Stimulated activated CD8-positive, alpha-beta memory T cell treated with anti-CD3 and anti-CD28 coated beads, Interleukin-15, amount 100 ng/mL, for 48 hours (primary cell): ENCODE data around the gene LEKR1.
"Not testable (repeated sequence)": the region's sequence is repeated elsewhere in the genome, so short reads cannot be mapped to it uniquely, and the experiment has no call there.

Experiments used
- DNase-seq, 2 donors: peaks; one replicate each; pipeline ENCODE4 v3.0.0-alpha.2; 2020; ENCODE audit warnings: low read depth in 2 of 2

LEKR1 gene

GRCh38 chr3:156826144-156826895 is at the start of gene LEKR1:
TSS of gene LEKR1 (plus strand) at chr3:156826353. CDS start at chr3:156829330, 2,977 bp downstream.
- peak; percentile 64 to 66 for DNase-seq

DNA sequence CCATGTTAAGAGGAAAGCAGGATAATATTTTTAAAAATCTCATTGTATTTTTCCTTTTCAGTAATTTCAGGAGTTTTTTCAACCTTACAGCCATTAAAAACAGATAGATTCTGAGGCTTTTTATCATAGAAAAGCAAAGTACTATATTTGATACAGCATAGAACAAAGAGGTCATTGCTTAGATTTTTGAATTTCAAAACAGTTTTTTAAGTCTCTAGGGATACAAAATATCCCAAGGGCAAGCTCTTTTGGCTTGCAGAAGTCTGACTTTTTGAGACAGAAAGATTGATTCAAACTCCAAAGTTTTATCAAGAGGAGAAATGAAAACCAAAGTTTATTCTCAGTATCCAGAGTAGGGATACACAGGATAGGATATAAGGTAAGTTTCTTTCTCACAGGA is 49.3 kb upstream of the LEKR1 start:
- no peak for DNase-seq

DNA sequence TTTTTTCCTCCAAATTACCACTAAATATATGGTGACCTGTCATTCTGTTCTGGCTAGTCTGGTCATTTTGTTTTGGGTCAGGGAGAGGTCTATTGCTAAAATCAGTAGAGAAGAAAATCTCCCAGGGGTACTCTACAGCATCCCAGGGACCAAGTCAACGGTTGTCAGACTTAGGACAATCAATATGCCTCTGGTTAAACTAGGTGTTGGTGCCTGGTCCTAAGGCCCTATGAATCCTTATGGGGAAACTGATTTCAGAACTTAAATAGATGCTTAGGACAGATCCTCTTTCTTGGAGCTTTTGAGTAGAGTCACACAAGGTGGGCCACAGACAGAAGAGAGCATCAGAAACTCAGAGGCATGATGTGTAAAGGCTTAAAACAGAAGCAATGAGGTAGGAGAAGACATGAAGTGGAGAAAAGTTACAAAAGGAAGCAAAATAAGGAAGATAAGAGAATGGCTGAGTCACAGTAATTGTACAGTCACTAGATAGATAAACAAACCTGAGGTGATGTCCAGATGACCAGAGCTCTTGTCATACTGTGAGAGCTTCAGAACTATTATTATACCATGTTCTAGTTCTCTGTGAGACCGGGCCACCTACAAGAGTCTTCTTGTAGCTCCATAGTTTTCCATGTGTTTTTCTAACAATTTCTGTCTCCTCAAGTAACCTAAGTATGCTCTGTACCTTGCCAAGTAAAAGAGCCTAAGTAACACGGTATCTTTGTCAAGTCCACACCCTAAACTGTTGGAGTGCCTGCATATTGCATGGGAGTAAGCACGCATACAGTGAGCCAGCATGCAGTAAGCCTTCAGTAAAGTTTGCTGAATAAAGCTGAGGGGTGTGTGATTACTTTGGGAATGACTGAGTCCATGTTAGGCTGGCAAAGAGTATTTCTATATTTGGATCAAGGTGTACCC is 44.6 kb upstream of the LEKR1 start:
- DNase-seq = no peak

DNA sequence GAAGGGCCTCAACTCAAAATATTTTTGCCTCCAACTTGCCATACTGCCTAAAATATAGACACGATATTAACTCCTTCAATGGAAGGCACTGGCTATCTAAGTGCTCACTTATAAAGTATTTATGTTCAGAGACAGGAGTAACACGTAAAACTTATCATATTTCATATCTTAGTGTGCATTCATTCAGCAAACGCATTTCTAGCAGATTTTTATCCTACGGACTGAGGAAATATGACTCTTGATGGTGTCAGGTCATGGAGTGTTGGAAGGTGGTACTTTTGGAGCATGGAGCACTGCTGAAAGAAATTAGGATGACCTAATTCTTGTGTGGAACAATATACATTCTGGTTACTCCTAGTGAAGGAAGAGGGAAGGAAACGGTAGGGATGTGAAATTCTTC is 43.8 kb upstream of the LEKR1 start:
- DNase-seq = no peak

GRCh38 chr3:156782921-156783320 is 43.2 kb upstream of the LEKR1 start:
- DNase-seq = no peak

DNA sequence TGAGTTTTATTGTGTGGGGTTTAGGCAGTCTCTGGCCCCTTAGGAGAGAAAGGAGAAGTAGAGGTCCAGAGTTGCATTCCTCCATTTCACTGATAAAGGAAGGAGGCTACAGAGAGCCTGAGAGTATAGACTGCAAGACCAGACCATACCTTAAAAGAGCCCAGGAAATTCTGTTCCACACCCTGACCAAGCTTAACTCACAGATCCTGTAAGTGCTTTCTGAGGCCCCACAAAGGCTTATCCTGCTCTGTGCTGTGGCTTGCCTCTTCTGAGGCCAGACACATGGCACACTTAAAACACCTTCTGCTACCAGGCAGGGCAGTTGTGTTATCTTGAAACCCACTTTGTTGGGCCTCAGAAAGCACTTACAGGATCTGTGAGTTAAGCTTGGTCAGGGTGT is 39.2 kb upstream of the LEKR1 start:
- no peak for DNase-seq

DNA sequence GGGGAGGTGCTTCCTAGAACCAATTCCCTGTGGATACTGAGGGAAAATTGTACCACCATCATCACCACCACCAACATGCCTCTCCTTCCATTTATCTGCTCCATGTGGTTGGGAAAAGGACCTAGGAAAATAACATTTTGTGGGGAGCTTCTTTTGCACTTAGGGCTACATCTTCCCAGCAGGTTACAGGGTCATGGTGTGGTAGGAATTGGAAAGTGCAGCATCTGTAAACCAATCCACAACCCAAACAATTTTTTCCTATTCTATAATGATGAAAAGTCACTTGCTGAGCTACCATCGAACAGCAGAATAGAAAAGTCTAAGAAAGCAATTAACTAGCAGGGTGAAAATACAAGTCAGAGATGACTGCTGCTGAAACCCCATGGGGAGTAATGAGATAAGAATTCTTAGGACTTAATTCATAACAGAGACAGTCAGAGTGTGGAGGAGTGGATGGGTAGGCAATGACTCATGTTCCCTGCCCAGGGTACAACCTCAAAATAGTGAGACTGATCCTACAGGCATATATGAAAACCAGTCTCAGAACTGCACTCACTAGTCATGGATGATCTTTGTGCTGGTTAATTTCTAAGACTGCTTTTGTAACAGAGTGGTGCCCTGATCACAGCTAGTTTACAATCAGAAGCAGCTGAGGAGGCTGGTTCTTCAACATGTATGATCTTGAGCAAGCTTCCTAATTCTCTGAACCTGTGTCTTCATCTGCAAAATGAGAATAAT is 38.1 kb upstream of the LEKR1 start:
- DNase-seq = peak; percentile 19 to 41

- DNase-seq = no peak
Measured at GRCh38 chr3:156788846-156789245, 37.3 kb upstream of the LEKR1 start.

DNA sequence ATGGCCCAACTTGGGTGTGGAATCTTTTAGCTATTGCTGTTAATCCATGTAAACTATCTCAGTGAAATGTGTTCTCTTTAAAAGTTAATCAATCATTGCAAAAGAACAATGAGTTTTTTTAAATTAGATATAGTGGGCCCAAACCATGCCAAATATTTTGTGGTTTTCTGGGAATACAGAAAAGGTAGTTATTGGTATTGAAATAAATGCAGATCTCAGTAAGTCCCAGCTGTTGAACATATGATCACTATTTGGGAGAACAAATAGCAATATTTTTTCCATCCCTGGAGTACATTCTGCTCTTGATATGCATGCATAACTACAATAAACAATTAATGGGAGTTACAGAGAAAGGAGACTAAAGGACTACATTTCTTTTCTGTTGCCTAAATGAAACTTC is 36.0 kb upstream of the LEKR1 start:
- DNase-seq = no peak

GRCh38 chr3:156792114-156792513 is 34.0 kb upstream of the LEKR1 start:
- DNase-seq = no peak

DNA sequence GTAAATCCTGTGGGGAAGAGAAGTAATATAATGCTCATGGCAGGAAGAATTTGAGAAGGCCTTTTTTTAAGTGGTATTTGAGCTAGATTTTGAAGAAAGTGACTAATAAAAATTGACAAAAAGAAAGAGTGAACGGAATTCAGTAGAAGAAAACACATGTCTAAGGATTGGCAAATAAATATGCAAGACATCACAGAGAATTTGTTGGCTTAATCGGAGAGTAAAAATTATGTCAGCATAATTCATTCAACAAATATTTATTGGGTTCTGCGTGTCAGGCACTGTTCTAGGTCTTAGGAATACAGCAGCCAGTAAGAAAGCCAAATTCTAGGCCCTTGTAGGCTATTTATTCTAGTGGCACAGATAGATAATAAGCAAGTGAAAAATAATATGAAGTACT is 33.6 kb upstream of the LEKR1 start:
- DNase-seq = no peak

- DNase-seq = no peak
Measured at GRCh38 chr3:156792945-156793344, 33.2 kb upstream of the LEKR1 start.

DNA sequence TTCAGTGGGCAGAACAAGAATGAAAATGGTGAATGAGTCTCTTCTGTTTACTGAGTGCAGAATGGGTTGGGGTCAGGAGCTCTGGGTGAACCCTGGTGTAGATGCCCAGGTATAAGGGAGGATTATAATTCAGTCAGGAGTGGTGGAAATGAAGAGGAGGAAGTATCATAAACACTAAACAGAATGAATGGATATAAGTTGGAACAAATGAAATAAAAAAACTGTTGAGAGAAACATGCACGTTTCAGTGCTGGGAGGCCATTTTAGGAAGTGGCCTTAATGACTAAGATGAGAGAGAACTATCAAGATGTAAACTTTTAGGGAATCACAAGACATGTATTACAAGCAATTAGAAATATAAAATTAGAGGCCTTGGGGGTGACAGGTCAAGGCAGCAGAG is 32.8 kb upstream of the LEKR1 start:
- no peak for DNase-seq

DNA sequence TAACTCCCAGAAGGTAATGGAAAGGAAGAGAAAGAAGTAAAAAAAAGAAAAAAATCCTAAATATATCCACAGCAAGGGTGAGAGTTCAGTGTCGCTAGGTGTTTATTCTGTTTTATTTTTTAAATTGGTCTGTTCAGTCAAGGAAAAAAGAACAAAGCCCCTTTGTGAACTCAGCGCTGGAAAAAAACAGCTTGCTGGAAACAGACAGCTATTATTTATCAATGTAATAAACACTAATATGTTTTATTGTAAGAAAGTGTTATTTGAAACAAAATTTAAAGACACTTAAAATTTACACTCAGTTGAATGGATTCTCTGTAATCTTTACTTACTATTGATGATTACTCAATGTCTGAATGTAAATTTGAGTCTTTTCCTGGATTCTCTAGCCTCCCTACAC is 32.3 kb upstream of the LEKR1 start:
- no peak for DNase-seq

- no peak for DNase-seq
Measured at GRCh38 chr3:156795890-156796481, 30.2 kb upstream of the LEKR1 start.

DNA sequence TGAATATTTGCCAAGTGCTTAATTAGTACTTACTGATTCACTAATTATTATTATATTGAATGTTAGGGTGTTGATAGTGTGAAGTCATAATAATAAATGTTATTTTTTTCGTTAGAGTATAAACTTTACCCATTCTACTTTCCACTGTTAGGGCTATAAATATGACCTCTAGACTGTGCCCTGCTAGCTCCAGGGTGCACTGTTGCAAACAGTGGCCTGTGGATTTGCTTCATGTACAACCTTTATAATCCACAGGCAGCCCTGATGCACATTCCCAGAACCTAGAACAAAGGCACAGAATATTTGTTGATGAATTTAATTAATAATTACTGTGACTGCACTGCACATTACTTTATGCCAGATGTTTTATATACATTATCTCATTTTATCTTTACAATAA is 28.8 kb upstream of the LEKR1 start:
- DNase-seq = no peak

DNA sequence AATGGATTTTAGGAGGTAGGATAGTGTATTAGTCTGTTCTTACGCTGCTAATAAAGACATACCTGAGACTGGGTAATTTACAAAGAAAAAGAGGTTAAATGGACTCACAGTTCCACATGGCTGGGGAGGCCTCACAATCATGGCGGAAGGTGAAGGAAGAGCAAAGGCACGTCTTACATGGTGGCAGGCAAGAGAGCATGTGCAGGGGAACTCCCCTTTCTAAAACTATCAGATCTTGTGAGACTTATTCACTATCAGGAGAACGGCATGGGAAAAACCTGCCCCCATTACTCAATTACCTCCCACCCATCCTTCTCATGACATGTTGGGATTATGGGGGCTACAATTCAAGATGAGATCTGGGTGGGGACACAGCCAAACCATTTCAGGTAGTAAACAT is 25.9 kb upstream of the LEKR1 start:
- not testable (repeated sequence) for DNase-seq

GRCh38 chr3:156801746-156802145 is 24.4 kb upstream of the LEKR1 start:
- DNase-seq = no peak

DNA sequence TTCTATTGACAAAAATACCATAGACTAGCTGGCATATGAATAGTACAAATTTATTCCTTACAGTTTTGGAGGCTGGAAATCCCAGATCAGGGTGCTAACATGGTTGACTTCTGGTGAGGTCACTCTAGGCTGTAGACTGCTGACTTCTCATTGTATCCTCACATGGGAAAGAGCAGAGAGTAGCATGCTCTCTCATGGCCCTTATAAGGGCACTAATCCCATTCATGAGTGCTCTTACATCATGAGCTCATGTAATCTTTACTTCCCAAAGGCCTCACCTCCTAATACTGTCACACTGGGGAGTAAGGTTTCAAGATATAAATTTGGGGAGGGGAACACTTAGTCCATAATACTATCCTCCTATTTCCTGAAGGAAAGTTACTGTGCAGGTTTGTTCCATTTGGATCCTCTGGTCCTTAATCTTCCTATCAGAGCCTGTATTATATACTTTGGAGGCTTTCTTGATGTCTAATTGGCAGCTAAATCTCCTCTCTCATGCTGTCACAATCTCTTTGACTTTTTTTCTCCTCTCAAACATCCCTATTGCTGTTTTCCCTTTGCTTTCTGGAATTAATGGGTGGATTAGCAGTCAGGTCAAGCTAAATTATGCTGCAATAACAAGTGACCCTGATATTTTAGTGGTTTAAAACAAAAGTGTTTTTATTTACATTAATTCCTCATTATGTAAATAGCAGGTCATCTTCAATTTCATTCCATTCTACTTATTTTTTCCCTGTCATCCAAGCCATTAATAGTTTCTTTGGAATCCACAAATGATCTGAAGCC is 23.1 kb upstream of the LEKR1 start:
- no peak for DNase-seq

- no peak for DNase-seq
Measured at GRCh38 chr3:156803952-156804741, 22.0 kb upstream of the LEKR1 start.
